Spleen (tissue), 11 donors: ENCODE data around the gene NME9. TPM values are rescaled to one million over a fixed set of nuclear protein-coding genes. Genes with fewer than 3 reads are reported as not detected.

Experiments used
- DNase-seq: peaks from one replicate; pipeline ENCODE4 v3.0.0-alpha.2; 2020
- H3K27ac ChIP-seq, 8 donors: fragments of 200-600 bp; sonication (generic) in 7 of 8; 1 replicate in 4 of 8; 2 replicates in 4 of 8; pipeline versions ENCODE4 v1.5.0 to v1.8.0; 2016 to 2021; ENCODE audit warnings: inconsistent platforms in 4 of 8, mild to moderate bottlenecking in 4 of 8, moderate library complexity in 1 of 8
- H3K27me3 ChIP-seq, 7 donors: fragments of 200-600 bp; sonication (generic) in 6 of 7; replicated peaks in 1 of 7; 1 replicate in 4 of 7; 2 replicates in 3 of 7; pipeline versions ENCODE4 v1.5.0 to v1.8.0; 2016 to 2021; ENCODE audit warnings: inconsistent platforms in 3 of 7, mild to moderate bottlenecking in 1 of 7
- H3K36me3 ChIP-seq, 6 donors: fragments of 200-600 bp; sonication (generic) in 5 of 6; 1 replicate in 4 of 6; 2 replicates in 2 of 6; pipeline versions ENCODE4 v1.5.0 to v1.8.0; 2016 to 2021; ENCODE audit warnings: inconsistent platforms in 2 of 6
- H3K4me1 ChIP-seq, 6 donors: fragments of 200-600 bp; sonication (generic) in 5 of 6; 1 replicate in 3 of 6; 2 replicates in 3 of 6; pipeline versions ENCODE4 v1.5.0 to v1.8.0; 2016 to 2021; ENCODE audit warnings: inconsistent platforms in 3 of 6
- H3K4me3 ChIP-seq, 8 donors: fragments of 200-600 bp; sonication (generic) in 7 of 8; 1 replicate in 4 of 8; 2 replicates in 4 of 8; pipeline versions ENCODE4 v1.5.0 to v1.8.0; 2016 to 2021; ENCODE audit warnings: inconsistent platforms in 4 of 8, mild to moderate bottlenecking in 4 of 8, moderate library complexity in 2 of 8
- H3K9me3 ChIP-seq, 8 donors: fragments of 200-600 bp; sonication (generic) in 7 of 8; 1 replicate in 4 of 8; 2 replicates in 4 of 8; pipeline versions ENCODE4 v1.5.0 to v1.8.0; 2016 to 2021; ENCODE audit warnings: inconsistent platforms in 4 of 8
- CTCF ChIP-seq, 11 experiments: fragments of 200-600 bp in 7 of 11; fragments of 450-650 bp in 4 of 11; sonication (generic) in 4 of 11; IDR thresholded peaks in 8 of 11; conservative IDR thresholded peaks in 3 of 11; 1 replicate in 7 of 11; 2 replicates in 4 of 11; pipeline versions ENCODE4 v1.4.0 to v1.8.0; 2016 to 2021; ENCODE audit warnings: antibody characterized with exemption in 11 of 11, inconsistent platforms in 4 of 11, mild to moderate bottlenecking in 1 of 11
- POLR2A ChIP-seq, 3 donors: fragments of 450-650 bp; IDR thresholded peaks; one replicate each; pipeline ENCODE4 v1.5.1; 2017; ENCODE audit warnings: antibody characterized with exemption in 3 of 3, mild to moderate bottlenecking in 1 of 3
- POLR2AphosphoS5 ChIP-seq, 3 donors: sonication (generic); formaldehyde crosslinking; IDR thresholded peaks; one replicate each; pipeline ENCODE4 v1.5.1; 2017; ENCODE audit warnings: antibody characterized with exemption in 3 of 3
- WGBS, 5 donors: extraction: QIAGEN DNeasy Blood & Tissue Kit in 3 of 5; methylation state at CpG; one replicate each; pipeline versions ENCODE4 v1.1.5 to v1.1.7; 2013 to 2018; 5-methylcytosine and 5-hydroxymethylcytosine counted together
- intact Hi-C: fragments of 100-400 bp; cut with DNase I; formaldehyde crosslinking; loops from one replicate; pipeline ENCODE4 v1.15.0; 2023; ENCODE audit warnings: low total_unique reads
- polyA plus RNA-seq, 3 donors: library from polyadenylated mRNA; stranded (reverse); fragments of 200-250 nt; gene quantifications; one replicate each; pipeline ENCODE4 v1.2.1, GENCODE V29; 2013
- total RNA-seq, 7 donors: library from RNA; depleted of rRNA in 3 of 7; stranded (reverse); fragments of >200 nt in 3 of 7; fragmentation: NEBNext Ultra II Directional in 4 of 7; extraction: Animal tissue kit (Norgen Biotek cat#: 25700) in 4 of 7; gene quantifications; one replicate each; pipeline versions ENCODE4 v1.1.0 to v1.2.1, GENCODE V29; 2016 to 2021
- donor health status: healthy with polysubstance abuse.
- donor health status: DM: no; HTN: no; CAD: no; lungs with moderate emphysema.
- donor health status: DM: no; HTN: no; CAD: no.
- donor health status: Bipolar disorder and iron deficiency.
- donor health status: healthy.
- donor health status: DM: no; HTN: no; CAD: no.
- donor health status: DM: yes; HTN: yes; CAD: no.

NME9 gene
- total and polyA plus RNA-seq, 10 donors: 0.14 to 4.1 (median 0.44) TPM; not detected in 4

- Histone ChIP-seq H3K9me3 (no peaks in the 10 kb centered on the region), H3K36me3 (peaks cover 4 to 71% (median 40%) of the 10 kb centered on the region in 6 donors), H3K4me1 (no peaks in the 10 kb centered on the region), H3K4me3 (no peak overlapping the region), H3K27me3 (no peaks in the 10 kb centered on the region), H3K27ac (no peak overlapping the region)
- intact Hi-C loops: no loop called here
- TF ChIP-seq POLR2AphosphoS5 (IDR thresholded peaks at IDR 0.05) (no peak), POLR2A (IDR thresholded peaks at IDR 0.05) (no peak), CTCF (IDR thresholded peaks at IDR 0.05 in 8 of 11, conservative IDR thresholded peaks at IDR 0.05 in 3 of 11) (no peak)
- WGBS, 5 donors: 87 to 93% (median 91%) methylated on average over 1 of the region's 1 CpG
- DNase-seq: no peak
These were observed 31.8 kb downstream of the NME9 start for GRCh38 chr3:138297876-138298275.

- no peak for DNase-seq
- Histone ChIP-seq H3K27me3 (no peaks in the 10 kb centered on the region), H3K36me3 (peaks cover 4 to 78% (median 48%) of the 10 kb centered on the region in 6 donors), H3K9me3 (no peaks in the 10 kb centered on the region), H3K4me1 (no peaks in the 10 kb centered on the region), H3K4me3 (no peak overlapping the region), H3K27ac (no peak overlapping the region)
- WGBS, 5 donors: 86 to 91% (median 88%) methylated on average over 5 of the region's 5 CpGs
- intact Hi-C loops: no loop called here
- TF ChIP-seq CTCF (IDR thresholded peaks at IDR 0.05 in 8 of 11, conservative IDR thresholded peaks at IDR 0.05 in 3 of 11) (no peak), POLR2A (IDR thresholded peaks at IDR 0.05) (no peak), POLR2AphosphoS5 (IDR thresholded peaks at IDR 0.05) (no peak)
These were observed 32.5 kb downstream of the NME9 start for GRCh38 chr3:138297059-138297607.

GRCh38 chr3:138296639-138297038 lies 33.0 kb downstream of the NME9 start:
- intact Hi-C loops: no loop called here
- Histone ChIP-seq H3K27me3 (no peaks in the 10 kb centered on the region), H3K4me3 (no peak overlapping the region), H3K9me3 (no peaks in the 10 kb centered on the region), H3K27ac (no peak overlapping the region), H3K36me3 (peaks cover 4 to 83% (median 53%) of the 10 kb centered on the region in 6 donors), H3K4me1 (no peaks in the 10 kb centered on the region)
- DNase-seq: no peak
- no peak for TF ChIP-seq CTCF (IDR thresholded peaks at IDR 0.05 in 8 of 11, conservative IDR thresholded peaks at IDR 0.05 in 3 of 11)
- no peak for TF ChIP-seq POLR2A (IDR thresholded peaks at IDR 0.05)
- no peak for TF ChIP-seq POLR2AphosphoS5 (IDR thresholded peaks at IDR 0.05)
- WGBS, 5 donors: 74 to 89% (median 82%) methylated on average over 1 of the region's 1 CpG

DNA sequence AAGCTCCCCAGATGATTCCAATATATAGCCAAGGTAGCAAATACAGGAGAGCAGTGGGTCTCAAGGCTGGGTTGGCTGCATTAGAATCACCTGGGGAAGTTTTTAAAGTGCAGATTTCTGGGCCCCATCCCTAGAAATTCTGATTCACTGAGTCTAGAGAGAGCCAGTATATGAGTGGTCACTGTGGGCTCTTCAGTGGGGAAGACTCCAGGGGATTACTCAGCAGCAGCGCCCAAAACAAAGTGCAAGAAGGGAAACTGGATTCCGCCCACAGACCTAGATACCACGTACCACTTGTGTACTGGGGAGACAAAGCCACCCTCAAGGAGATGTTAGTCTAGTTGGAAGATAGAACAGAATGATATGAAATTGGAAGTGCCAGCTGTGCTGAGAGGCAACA lies 40.0 kb downstream of the NME9 start:
- Histone ChIP-seq H3K9me3 (no peaks in the 10 kb centered on the region), H3K4me1 (no peaks in the 10 kb centered on the region), H3K36me3 (peaks cover 3 to 100% (median 85%) of the 10 kb centered on the region in 6 donors), H3K27ac (no peak overlapping the region), H3K4me3 (no peak overlapping the region), H3K27me3 (no peaks in the 10 kb centered on the region)
- WGBS, 5 donors: 91 to 95% (median 93%) methylated on average over 3 of the region's 3 CpGs
- no peak for TF ChIP-seq POLR2A (IDR thresholded peaks at IDR 0.05)
- TF ChIP-seq POLR2AphosphoS5 (IDR thresholded peaks at IDR 0.05): no peak
- TF ChIP-seq CTCF (IDR thresholded peaks at IDR 0.05 in 8 of 11, conservative IDR thresholded peaks at IDR 0.05 in 3 of 11): no peak
- intact Hi-C loops: no loop called here
- no peak for DNase-seq
